ENCODE data around the gene PCDHGB5.
A peak's percentile ranks its signal among the peaks of the same experiment; 100 is the strongest.
"Not testable (repeated sequence)": the region's sequence is repeated elsewhere in the genome, so short reads cannot be mapped to it uniquely, and the experiment has no call there.

The PCDHGB5 gene

GRCh38 chr5:141363952-141364660 is 33.6 kb upstream of the PCDHGB5 start, which contains the start of gene PCDHGA5:
TSS of gene PCDHGA5 (plus strand) at chr5:141364162. CDS start at chr5:141364331, 169 bp downstream.
- Histone ChIP-seq H3K9ac (ENCODE audit: low read depth, low read length) (no peak within 1 kb of the TSS), H3K36me3 (ENCODE audit: control insufficient read depth, insufficient read depth, low read length) (no peaks in the 10 kb centered on the region), H3K4me3 (ENCODE audit: low read depth, low read length) (peak within 1 kb of the TSS; percentile 24; the same call in 1 of the 2 replicates), H3K4me1 (ENCODE audit: control insufficient read depth, insufficient read depth, low read length) (no peaks in the 10 kb centered on the region), H3K27me3 (ENCODE audit: control insufficient read depth, insufficient read depth, low read length) (no peaks in the 10 kb centered on the region), H3K27ac (ENCODE audit: low read depth, low read length) (no peak within 1 kb of the TSS), H3K9me3 (ENCODE audit: control insufficient read depth, insufficient read depth, low read length) (peaks cover 68% of the 10 kb centered on the region)

- no peaks in the 10 kb centered on the region for H3K36me3 ChIP-seq (ENCODE audit: control insufficient read depth, insufficient read depth, low read length)
Measured at GRCh38 chr5:141366016-141366896, 31.5 kb upstream of the PCDHGB5 start.

GRCh38 chr5:141369994-141370848 is 27.5 kb upstream of the PCDHGB5 start, which contains the start of gene PCDHGB3:
TSS of gene PCDHGB3 (plus strand) at chr5:141370242. CDS start at chr5:141370395, 153 bp downstream.
- Histone ChIP-seq H3K4me3 (ENCODE audit: low read depth, low read length) (no peak within 1 kb of the TSS), H3K9ac (ENCODE audit: low read depth, low read length) (no peak within 1 kb of the TSS), H3K27ac (ENCODE audit: low read depth, low read length) (no peak within 1 kb of the TSS)

More at GRCh38 chr5:141366016-141366896, 31.5 kb upstream of the PCDHGB5 start:
- no peaks in the 10 kb centered on the region for H3K27me3 ChIP-seq (ENCODE audit: control insufficient read depth, insufficient read depth, low read length)
- H3K9ac ChIP-seq (ENCODE audit: low read depth, low read length), result no peak overlapping the region
- no peak overlapping the region for H3K27ac ChIP-seq (ENCODE audit: low read depth, low read length)
- H3K4me3 ChIP-seq (ENCODE audit: low read depth, low read length), result no peak overlapping the region
- H3K4me1 ChIP-seq (ENCODE audit: control insufficient read depth, insufficient read depth, low read length), result no peaks in the 10 kb centered on the region
- H3K9me3 ChIP-seq (ENCODE audit: control insufficient read depth, insufficient read depth, low read length), result peaks cover 62% of the 10 kb centered on the region

GRCh38 chr5:141371572-141372475 is 25.9 kb upstream of the PCDHGB5 start:
- Histone ChIP-seq H3K4me3 (ENCODE audit: low read depth, low read length) (no peak overlapping the region), H3K9me3 (ENCODE audit: control insufficient read depth, insufficient read depth, low read length) (peaks cover 51% of the 10 kb centered on the region), H3K36me3 (ENCODE audit: control insufficient read depth, insufficient read depth, low read length) (no peaks in the 10 kb centered on the region), H3K9ac (ENCODE audit: low read depth, low read length) (no peak overlapping the region), H3K4me1 (ENCODE audit: control insufficient read depth, insufficient read depth, low read length) (no peaks in the 10 kb centered on the region), H3K27me3 (ENCODE audit: control insufficient read depth, insufficient read depth, low read length) (no peaks in the 10 kb centered on the region), H3K27ac (ENCODE audit: low read depth, low read length) (no peak overlapping the region)

More at GRCh38 chr5:141369994-141370848, 27.5 kb upstream of the PCDHGB5 start, which contains the start of gene PCDHGB3:
- Histone ChIP-seq H3K9me3 (ENCODE audit: control insufficient read depth, insufficient read depth, low read length) (peaks cover 58% of the 10 kb centered on the region), H3K4me1 (ENCODE audit: control insufficient read depth, insufficient read depth, low read length) (no peaks in the 10 kb centered on the region), H3K27me3 (ENCODE audit: control insufficient read depth, insufficient read depth, low read length) (no peaks in the 10 kb centered on the region), H3K36me3 (ENCODE audit: control insufficient read depth, insufficient read depth, low read length) (no peaks in the 10 kb centered on the region)

- Histone ChIP-seq H3K4me3 (ENCODE audit: low read depth, low read length) (peak within 1 kb of the TSS; percentile 33; the same call in 1 of the 2 replicates), H3K27ac (ENCODE audit: low read depth, low read length) (no peak within 1 kb of the TSS), H3K9me3 (ENCODE audit: control insufficient read depth, insufficient read depth, low read length) (peaks cover 48% of the 10 kb centered on the region)
Measured at GRCh38 chr5:141373673-141374317, 24.0 kb upstream of the PCDHGB5 start, which contains the start of gene PCDHGA6. TSS of gene PCDHGA6 (plus strand) at chr5:141373891. CDS start at chr5:141374084, 193 bp downstream.

GRCh38 chr5:141374627-141375026 is 23.1 kb upstream of the PCDHGB5 start:
- peaks cover 48% of the 10 kb centered on the region for H3K9me3 ChIP-seq (ENCODE audit: control insufficient read depth, insufficient read depth, low read length)
- H3K27me3 ChIP-seq (ENCODE audit: control insufficient read depth, insufficient read depth, low read length), result no peaks in the 10 kb centered on the region
- no peak overlapping the region for H3K9ac ChIP-seq (ENCODE audit: low read depth, low read length)
- no peaks in the 10 kb centered on the region for H3K4me1 ChIP-seq (ENCODE audit: control insufficient read depth, insufficient read depth, low read length)
- H3K27ac ChIP-seq (ENCODE audit: low read depth, low read length), result no peak overlapping the region
- no peaks in the 10 kb centered on the region for H3K36me3 ChIP-seq (ENCODE audit: control insufficient read depth, insufficient read depth, low read length)
- H3K4me3 ChIP-seq (ENCODE audit: low read depth, low read length), result no peak overlapping the region

More at GRCh38 chr5:141373673-141374317, 24.0 kb upstream of the PCDHGB5 start, which contains the start of gene PCDHGA6:
- H3K4me1 ChIP-seq (ENCODE audit: control insufficient read depth, insufficient read depth, low read length), result no peaks in the 10 kb centered on the region
- no peaks in the 10 kb centered on the region for H3K36me3 ChIP-seq (ENCODE audit: control insufficient read depth, insufficient read depth, low read length)
- no peak within 1 kb of the TSS for H3K9ac ChIP-seq (ENCODE audit: low read depth, low read length)
- no peaks in the 10 kb centered on the region for H3K27me3 ChIP-seq (ENCODE audit: control insufficient read depth, insufficient read depth, low read length)

GRCh38 chr5:141375444-141376155 is 22.1 kb upstream of the PCDHGB5 start:
- H3K9me3 ChIP-seq (ENCODE audit: control insufficient read depth, insufficient read depth, low read length), result peaks cover 46% of the 10 kb centered on the region
- H3K27me3 ChIP-seq (ENCODE audit: control insufficient read depth, insufficient read depth, low read length); H3K4me3 ChIP-seq (ENCODE audit: low read depth, low read length); H3K36me3 ChIP-seq (ENCODE audit: control insufficient read depth, insufficient read depth, low read length); H3K9ac ChIP-seq (ENCODE audit: low read depth, low read length); H3K27ac ChIP-seq (ENCODE audit: low read depth, low read length); H3K4me1 ChIP-seq (ENCODE audit: control insufficient read depth, insufficient read depth, low read length): not testable (repeated sequence)

- Histone ChIP-seq H3K4me3 (ENCODE audit: low read depth, low read length) (no peak within 1 kb of the TSS), H3K36me3 (ENCODE audit: control insufficient read depth, insufficient read depth, low read length) (no peaks in the 10 kb centered on the region), H3K4me1 (ENCODE audit: control insufficient read depth, insufficient read depth, low read length) (no peaks in the 10 kb centered on the region), H3K27me3 (ENCODE audit: control insufficient read depth, insufficient read depth, low read length) (no peaks in the 10 kb centered on the region), H3K9ac (ENCODE audit: low read depth, low read length) (no peak within 1 kb of the TSS), H3K27ac (ENCODE audit: low read depth, low read length) (no peak within 1 kb of the TSS), H3K9me3 (ENCODE audit: control insufficient read depth, insufficient read depth, low read length) (peaks cover 43% of the 10 kb centered on the region)
Measured at GRCh38 chr5:141382469-141383294, 15.1 kb upstream of the PCDHGB5 start, which contains the start of gene PCDHGA7. TSS of gene PCDHGA7 (plus strand) at chr5:141382742. CDS start at chr5:141382900, 158 bp downstream.

Measured in HUES48 (cell line).